GM12878 (cell line): Measurements from ENCODE around the gene NFIX. TPM values are rescaled to one million over a fixed set of nuclear protein-coding genes. Genes with fewer than 3 reads are reported as not detected.
A peak's percentile ranks its signal among the peaks of the same experiment; 100 is the strongest.

Source experiments
- ATAC-seq: fragments of 200-7000 bp; cut with Tn5 transposase; 3 replicates; pipeline ENCODE4 v1.9.1; 2020; ENCODE audit warnings: mild to moderate bottlenecking, moderate library complexity
- BruUV-seq: library from RNA; stranded (reverse); fragments of 400-500 nt; replicated peaks from 2 replicates; lab custom pipeline; 2021; lab: Mats Ljungman, UMichigan
- CTCF ChIA-PET: fragments of 300-600 bp; sonication (Branson Sonifier 250); formaldehyde crosslinking; extraction: SDS; loops from one replicate; lab custom pipeline; 2021; ENCODE audit warnings: inconsistent platforms; lab: Yijun Ruan, JAX
- POLR2A ChIA-PET: fragments of 350-600 bp; formaldehyde crosslinking; extraction: SDS; loops from one replicate; lab custom pipeline; 2021; ENCODE audit warnings: inconsistent platforms; lab: Charles Lee
- RAD21 ChIA-PET: fragments of 300-600 bp; sonication (Branson Sonifier 250); formaldehyde crosslinking; loops from one replicate; lab custom pipeline; 2023; ENCODE audit warnings: antibody characterized with exemption; ENCODE audit not compliant: unreplicated experiment; lab: Charles Lee
- SMC1A ChIA-PET: fragments of 300-600 bp; sonication (Branson Sonifier 250); formaldehyde crosslinking; loops from one replicate; lab custom pipeline; 2023; ENCODE audit not compliant: unreplicated experiment, uncharacterized antibody; lab: Charles Lee
- DNase-seq: peaks from one replicate; pipeline ENCODE4 v3.0.0-alpha.2; 2011; ENCODE audit warnings: low read depth, low spot score
- FAIRE-seq: peaks from 3 replicates; lab custom pipeline; 2011; peaks lifted over from hg19 to GRCh38; lab: Jason Lieb, UNC
- H2AFZ ChIP-seq: 2 replicates; pipeline ENCODE4 v1.6.0; 2011; ENCODE audit warnings: low read depth, low read length, control low read depth; ENCODE audit not compliant: control insufficient read depth
- H3K27ac ChIP-seq: 2 replicates; pipeline ENCODE4 v1.5.1; 2011; ENCODE audit warnings: control low read depth; ENCODE audit not compliant: control insufficient read depth, insufficient read depth
- H3K27me3 ChIP-seq, 2 experiments: replicated peaks in 1 of 2; 2 replicates each; pipeline versions ENCODE4 v1.6.0 to v1.6.1; 2011; ENCODE audit warnings: low read length in 1 of 2; ENCODE audit not compliant: control insufficient read depth in 2 of 2, insufficient read depth in 2 of 2
- H3K36me3 ChIP-seq, 2 experiments: 2 replicates each; pipeline ENCODE4 v1.5.1; 2011; ENCODE audit warnings: low read length in 1 of 2; ENCODE audit not compliant: control insufficient read depth in 2 of 2, insufficient read depth in 2 of 2
- H3K4me1 ChIP-seq: 2 replicates; pipeline ENCODE4 v1.6.1; 2011; ENCODE audit warnings: mild to moderate bottlenecking, low read length, moderate library complexity, mixed read lengths; ENCODE audit not compliant: control insufficient read depth, insufficient read depth
- H3K4me2 ChIP-seq: 2 replicates; pipeline ENCODE4 v1.6.0; 2011; ENCODE audit warnings: control low read depth; ENCODE audit not compliant: control insufficient read depth, insufficient read depth
- H3K4me3 ChIP-seq: fragments of 200-600 bp; sonication (generic); 2 replicates; pipeline ENCODE4 v1.5.1; 2016
- H3K79me2 ChIP-seq: 2 replicates; pipeline ENCODE4 v1.6.0; 2011; ENCODE audit warnings: low read length; ENCODE audit not compliant: control insufficient read depth, insufficient read depth
- H3K9ac ChIP-seq: 2 replicates; pipeline ENCODE4 v1.8.0; 2011; ENCODE audit warnings: low read length, control low read depth, mixed read lengths; ENCODE audit not compliant: control insufficient read depth, insufficient read depth
- H3K9me3 ChIP-seq: replicated peaks from 3 replicates; pipeline ENCODE4 v1.5.1; 2011; ENCODE audit warnings: mild to moderate bottlenecking, low read length; ENCODE audit not compliant: control insufficient read depth, insufficient read depth
- H4K20me1 ChIP-seq: 2 replicates; pipeline ENCODE4 v1.6.0; 2011; ENCODE audit not compliant: control insufficient read depth, insufficient read depth
- CBFB ChIP-seq: IDR thresholded peaks from 2 replicates; pipeline ENCODE4 v1.6.1; 2016; ENCODE audit warnings: antibody characterized with exemption, low read depth
- IKZF2 ChIP-seq, 2 experiments: fragments of 450-650 bp; IDR thresholded peaks; 2 replicates each; pipeline ENCODE4 v1.6.1; 2017; ENCODE audit warnings: mild to moderate bottlenecking in 2 of 2, moderate library complexity in 2 of 2
- KAT2A ChIP-seq: conservative IDR thresholded peaks from 2 replicates; pipeline ENCODE4 v1.6.1; 2011; ENCODE audit warnings: low read depth, low read length; ENCODE audit not compliant: control insufficient read depth
- KDM1A ChIP-seq: fragments of 200-600 bp; sonication (generic); IDR thresholded peaks from 2 replicates; pipeline ENCODE4 v1.6.1; 2016; ENCODE audit warnings: borderline replicate concordance
- LARP7 ChIP-seq: fragments of 450-650 bp; IDR thresholded peaks from 2 replicates; pipeline ENCODE4 v1.6.1; 2017; ENCODE audit warnings: mild to moderate bottlenecking
- MTA2 ChIP-seq: fragments of 450-650 bp; IDR thresholded peaks from 2 replicates; pipeline ENCODE4 v1.6.1; 2016; ENCODE audit warnings: low read depth, mild to moderate bottlenecking, moderate library complexity
- MXI1 ChIP-seq: fragments of 150-350 bp; IDR thresholded peaks from 2 replicates; pipeline ENCODE4 v1.6.1; 2011; ENCODE audit warnings: low read depth, mild to moderate bottlenecking, inconsistent platforms, low read length, improper control_type of control experiment
- NFYB ChIP-seq: IDR thresholded peaks from 2 replicates; pipeline ENCODE4 v1.6.1; 2011; ENCODE audit warnings: low read depth, mild to moderate bottlenecking, low read length, improper control_type of control experiment, moderate library complexity; ENCODE audit not compliant: insufficient read depth
- PML ChIP-seq: IDR thresholded peaks from 2 replicates; pipeline ENCODE4 v1.6.1; 2012; ENCODE audit warnings: low read length, inconsistent platforms
- ZNF217 ChIP-seq: fragments of 450-650 bp; IDR thresholded peaks from 2 replicates; pipeline ENCODE4 v1.6.1; 2017; ENCODE audit warnings: antibody characterized with exemption, mild to moderate bottlenecking
- ZNF384 ChIP-seq: IDR thresholded peaks from 2 replicates; pipeline ENCODE4 v1.6.1; 2012; ENCODE audit warnings: low read depth, mild to moderate bottlenecking, low read length, improper control_type of control experiment, borderline replicate concordance
- WGBS: methylation state at CpG from one replicate; pipeline ENCODE4 v1.1.6; 2016; ENCODE audit warnings: low lambda C conversion rate; ENCODE audit not compliant: insufficient replicate concordance, insufficient coverage; ENCODE audit errors: missing lambda C conversion rate; 5-methylcytosine and 5-hydroxymethylcytosine counted together
- in situ Hi-C: fragments of 300-500 bp; cut with MboI; formaldehyde crosslinking; loops from 9 replicates; pipeline ENCODE4 v1.14.3; 2018; ENCODE audit warnings: mixed read lengths
- intact Hi-C: fragments of 100-400 bp; cut with micrococcal nuclease; formaldehyde crosslinking; loops from one replicate; pipeline ENCODE4 v1.14.2; 2022; ENCODE audit not compliant: unreplicated experiment
- polyA plus RNA-seq, 11 experiments: library from polyadenylated mRNA; depleted of rRNA in 4 of 11; unstranded in 6 of 11; stranded (reverse) in 5 of 11; fragments of >200 nt; fragmentation: Nextera tagmentation in 4 of 11; fragmentation: Illumina TruSeq in 1 of 11; extraction: Ambion mirVana in 4 of 11; extraction: Trizol in 1 of 11; gene quantifications; 1 replicate in 1 of 11; 2 replicates in 10 of 11; pipeline versions ENCODE4 v1.2.1 to v1.2.3, GENCODE V29; 2011 to 2016; ENCODE audit warnings: inconsistent platforms in 2 of 11, missing spikeins in 2 of 11, low read depth in 1 of 11
- total RNA-seq, 4 experiments: library from RNA; depleted of rRNA in 3 of 4; stranded (reverse); fragments of >200 nt in 3 of 4; fragmentation: Illumina TruSeq in 1 of 4; extraction: Trizol in 1 of 4; gene quantifications; 2 replicates each; pipeline versions ENCODE4 v1.2.1 to v1.2.3, GENCODE V29; 2013 to 2021
- TF ChIP-seq, protein P1 (sequence below): fragments of 450-650 bp; formaldehyde crosslinking; IDR thresholded peaks from 2 replicates; pipeline ENCODE4 v1.5.0; 2022; ENCODE audit warnings: mild to moderate bottlenecking, missing genetic modification characterization
- TF ChIP-seq, protein P2 (sequence below): IDR thresholded peaks from 2 replicates; pipeline ENCODE4 v1.6.1; 2012; ENCODE audit warnings: low read depth, low read length, improper control_type of control experiment
- TF ChIP-seq, protein P3 (sequence below): IDR thresholded peaks from 2 replicates; pipeline ENCODE4 v1.6.1; 2012; ENCODE audit warnings: low read depth, low read length, improper control_type of control experiment
- TF ChIP-seq, protein P4 (sequence below): fragments of 450-650 bp; IDR thresholded peaks from 2 replicates; pipeline ENCODE4 v1.6.1; 2016; ENCODE audit warnings: mild to moderate bottlenecking

NFIX gene
- total and polyA plus RNA-seq, 10 of the 15 experiments (the other 5 are each of a cell fraction or from before 2014, with no cell fraction given), result 0.02 to 2.2 (median 0.28) TPM

DNA sequence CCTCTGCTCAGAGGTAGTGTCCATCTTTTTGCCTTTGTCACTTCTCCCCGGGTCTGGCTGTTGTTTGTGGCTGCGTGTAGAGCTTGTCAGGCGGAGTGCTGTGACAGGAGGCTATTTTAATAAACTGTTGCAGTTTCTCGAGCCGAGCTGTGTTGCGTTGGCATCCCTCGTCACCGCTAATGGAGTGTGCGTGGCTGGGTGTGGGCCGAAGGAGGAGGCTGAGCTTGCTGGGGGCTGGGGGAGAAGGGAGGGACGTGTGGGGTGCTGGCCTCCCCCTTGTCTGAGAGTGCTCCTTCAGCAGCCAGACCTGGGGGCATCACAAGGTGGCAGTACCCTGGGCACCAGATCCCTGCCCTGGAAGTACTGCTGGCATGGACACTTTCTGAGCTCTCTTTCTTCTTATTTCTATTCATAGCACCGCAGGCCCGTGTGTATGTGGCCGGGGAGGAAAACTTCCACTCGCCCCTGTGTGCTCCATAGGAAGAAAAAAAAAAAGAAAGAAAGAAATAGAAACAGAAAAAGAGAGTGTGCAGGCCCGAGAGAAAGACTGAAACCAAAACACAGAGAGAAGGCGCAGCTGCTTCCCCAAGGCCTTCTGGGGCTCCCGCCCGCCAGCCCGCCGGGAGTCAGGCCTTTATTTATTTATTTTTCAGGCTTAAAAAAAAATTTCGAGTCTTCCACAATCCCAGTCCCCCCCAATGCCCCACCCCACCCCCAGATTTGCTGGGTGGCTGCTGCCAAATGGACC is 27.0 kb downstream of the NFIX start:
- Histone ChIP-seq H3K4me2 (peak overlapping the region; percentile 44), H4K20me1 (no peaks in the 10 kb centered on the region), H3K4me1 (peaks cover 16% of the 10 kb centered on the region), H3K27ac (no peak overlapping the region), H3K4me3 (peak overlapping the region; percentile 61), H3K79me2 (no peaks in the 10 kb centered on the region), H3K9ac (peak overlapping the region; percentile 22; the same call in 1 of the 2 replicates), H2AFZ (peak overlapping the region; percentile 73), H3K36me3 (no peaks in the 10 kb centered on the region), H3K9me3 (no peaks in the 10 kb centered on the region), H3K27me3 (peaks cover 9 to 19% of the 10 kb centered on the region in 2 experiments)
- DNase-seq, result no peak
- POLR2A ChIA-PET, result no interaction called here
- 39% methylated on average over 22 of the region's 22 CpGs for WGBS
- in situ Hi-C loops (no loop called here), intact Hi-C loops (no loop called here)
- RAD21 ChIA-PET, result interaction anchor here (1.2 to 1.8 kb wide), 3 partner anchors 9 to 57 kb away, joined by 3 to 6 read pairs (median 3); no protein-coding TSS in a partner anchor
- SMC1A ChIA-PET, result interaction anchor here (1.0 to 1.3 kb wide), 2 partner anchors 9 to 10 kb away, joined by 4 to 5 read pairs; no protein-coding TSS in a partner anchor
- peak; percentile 77 for ATAC-seq
- no TSS peak for BruUV-seq
- CTCF ChIA-PET, result interaction anchor here (1.0 to 2.3 kb wide), 5 partner anchors 8 to 72 kb away, joined by 3 to 13 read pairs (median 12); no protein-coding TSS in a partner anchor
- peak; percentile 88 for FAIRE-seq
- TF ChIP-seq NFYB (no peak), PML (no peak), ZNF217 (no peak), IKZF2 (IDR thresholded peaks at IDR 0.05) (no peak), ZNF384 (peak; percentile 63), MTA2 (no peak), MXI1 (no peak), KAT2A (no peak), LARP7 (no peak), KDM1A (no peak), CBFB (no peak)
- TF ChIP-seq, protein P1, sequence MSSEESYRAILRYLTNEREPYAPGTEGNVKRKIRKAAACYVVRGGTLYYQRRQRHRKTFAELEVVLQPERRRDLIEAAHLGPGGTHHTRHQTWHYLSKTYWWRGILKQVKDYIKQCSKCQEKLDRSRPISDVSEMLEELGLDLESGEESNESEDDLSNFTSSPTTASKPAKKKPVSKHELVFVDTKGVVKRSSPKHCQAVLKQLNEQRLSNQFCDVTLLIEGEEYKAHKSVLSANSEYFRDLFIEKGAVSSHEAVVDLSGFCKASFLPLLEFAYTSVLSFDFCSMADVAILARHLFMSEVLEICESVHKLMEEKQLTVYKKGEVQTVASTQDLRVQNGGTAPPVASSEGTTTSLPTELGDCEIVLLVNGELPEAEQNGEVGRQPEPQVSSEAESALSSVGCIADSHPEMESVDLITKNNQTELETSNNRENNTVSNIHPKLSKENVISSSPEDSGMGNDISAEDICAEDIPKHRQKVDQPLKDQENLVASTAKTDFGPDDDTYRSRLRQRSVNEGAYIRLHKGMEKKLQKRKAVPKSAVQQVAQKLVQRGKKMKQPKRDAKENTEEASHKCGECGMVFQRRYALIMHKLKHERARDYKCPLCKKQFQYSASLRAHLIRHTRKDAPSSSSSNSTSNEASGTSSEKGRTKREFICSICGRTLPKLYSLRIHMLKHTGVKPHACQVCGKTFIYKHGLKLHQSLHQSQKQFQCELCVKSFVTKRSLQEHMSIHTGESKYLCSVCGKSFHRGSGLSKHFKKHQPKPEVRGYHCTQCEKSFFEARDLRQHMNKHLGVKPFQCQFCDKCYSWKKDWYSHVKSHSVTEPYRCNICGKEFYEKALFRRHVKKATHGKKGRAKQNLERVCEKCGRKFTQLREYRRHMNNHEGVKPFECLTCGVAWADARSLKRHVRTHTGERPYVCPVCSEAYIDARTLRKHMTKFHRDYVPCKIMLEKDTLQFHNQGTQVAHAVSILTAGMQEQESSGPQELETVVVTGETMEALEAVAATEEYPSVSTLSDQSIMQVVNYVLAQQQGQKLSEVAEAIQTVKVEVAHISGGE (CRISPR knock-in tag), result no peak
- TF ChIP-seq, protein P2, sequence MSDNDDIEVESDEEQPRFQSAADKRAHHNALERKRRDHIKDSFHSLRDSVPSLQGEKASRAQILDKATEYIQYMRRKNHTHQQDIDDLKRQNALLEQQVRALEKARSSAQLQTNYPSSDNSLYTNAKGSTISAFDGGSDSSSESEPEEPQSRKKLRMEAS, result no peak
- TF ChIP-seq, protein P3, sequence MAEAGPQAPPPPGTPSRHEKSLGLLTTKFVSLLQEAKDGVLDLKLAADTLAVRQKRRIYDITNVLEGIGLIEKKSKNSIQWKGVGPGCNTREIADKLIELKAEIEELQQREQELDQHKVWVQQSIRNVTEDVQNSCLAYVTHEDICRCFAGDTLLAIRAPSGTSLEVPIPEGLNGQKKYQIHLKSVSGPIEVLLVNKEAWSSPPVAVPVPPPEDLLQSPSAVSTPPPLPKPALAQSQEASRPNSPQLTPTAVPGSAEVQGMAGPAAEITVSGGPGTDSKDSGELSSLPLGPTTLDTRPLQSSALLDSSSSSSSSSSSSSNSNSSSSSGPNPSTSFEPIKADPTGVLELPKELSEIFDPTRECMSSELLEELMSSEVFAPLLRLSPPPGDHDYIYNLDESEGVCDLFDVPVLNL, result no peak
- TF ChIP-seq, protein P4, sequence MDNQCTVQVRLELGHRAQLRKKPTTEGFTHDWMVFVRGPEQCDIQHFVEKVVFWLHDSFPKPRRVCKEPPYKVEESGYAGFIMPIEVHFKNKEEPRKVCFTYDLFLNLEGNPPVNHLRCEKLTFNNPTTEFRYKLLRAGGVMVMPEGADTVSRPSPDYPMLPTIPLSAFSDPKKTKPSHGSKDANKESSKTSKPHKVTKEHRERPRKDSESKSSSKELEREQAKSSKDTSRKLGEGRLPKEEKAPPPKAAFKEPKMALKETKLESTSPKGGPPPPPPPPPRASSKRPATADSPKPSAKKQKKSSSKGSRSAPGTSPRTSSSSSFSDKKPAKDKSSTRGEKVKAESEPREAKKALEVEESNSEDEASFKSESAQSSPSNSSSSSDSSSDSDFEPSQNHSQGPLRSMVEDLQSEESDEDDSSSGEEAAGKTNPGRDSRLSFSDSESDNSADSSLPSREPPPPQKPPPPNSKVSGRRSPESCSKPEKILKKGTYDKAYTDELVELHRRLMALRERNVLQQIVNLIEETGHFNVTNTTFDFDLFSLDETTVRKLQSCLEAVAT, result 0 out of 2 replicates have a peak, but pooled peaks have one; percentile 15
